HAP-1 (cell line): ENCODE measurements around the gene RPN1.
A peak's percentile ranks its signal among the peaks of the same experiment; 100 is the strongest.
"Not testable (repeated sequence)": the region's sequence is repeated elsewhere in the genome, so short reads cannot be mapped to it uniquely, and the experiment has no call there.

Experiments
- DNase-seq, 2 experiments: peaks; one replicate each; pipeline ENCODE4 v3.0.0-alpha.2; 2016 to 2020; ENCODE audit warnings: low spot score in 2 of 2
- H3K27me3 ChIP-seq: fragments of 250-450 bp; sonication (Bioruptor Pico); 2 replicates; pipeline ENCODE4 v1.5.1; 2020; ENCODE audit warnings: low read depth, mild to moderate bottlenecking, moderate library complexity
- H3K36me3 ChIP-seq: fragments of 250-450 bp; sonication (Bioruptor Pico); replicated peaks from 2 replicates; pipeline ENCODE4 v1.5.1; 2020; ENCODE audit warnings: mild to moderate bottlenecking
- H3K4me1 ChIP-seq: fragments of 250-450 bp; sonication (Bioruptor Pico); 2 replicates; pipeline ENCODE4 v1.5.1; 2020; ENCODE audit warnings: mild to moderate bottlenecking
- H3K4me3 ChIP-seq: fragments of 250-450 bp; sonication (Bioruptor Pico); 2 replicates; pipeline ENCODE4 v1.5.1; 2020; ENCODE audit warnings: mild to moderate bottlenecking, moderate library complexity
- H3K9me3 ChIP-seq: fragments of 250-450 bp; sonication (Bioruptor Pico); 2 replicates; pipeline ENCODE4 v1.5.1; 2020; ENCODE audit warnings: mild to moderate bottlenecking, moderate library complexity
- in situ Hi-C: fragments of 300-500 bp; cut with MboI; formaldehyde crosslinking; loops from 3 replicates; pipeline ENCODE4 v1.14.3; 2020; ENCODE audit warnings: low sequenced_read_pairs, inconsistent platforms, mixed read lengths

The RPN1 gene

DNA sequence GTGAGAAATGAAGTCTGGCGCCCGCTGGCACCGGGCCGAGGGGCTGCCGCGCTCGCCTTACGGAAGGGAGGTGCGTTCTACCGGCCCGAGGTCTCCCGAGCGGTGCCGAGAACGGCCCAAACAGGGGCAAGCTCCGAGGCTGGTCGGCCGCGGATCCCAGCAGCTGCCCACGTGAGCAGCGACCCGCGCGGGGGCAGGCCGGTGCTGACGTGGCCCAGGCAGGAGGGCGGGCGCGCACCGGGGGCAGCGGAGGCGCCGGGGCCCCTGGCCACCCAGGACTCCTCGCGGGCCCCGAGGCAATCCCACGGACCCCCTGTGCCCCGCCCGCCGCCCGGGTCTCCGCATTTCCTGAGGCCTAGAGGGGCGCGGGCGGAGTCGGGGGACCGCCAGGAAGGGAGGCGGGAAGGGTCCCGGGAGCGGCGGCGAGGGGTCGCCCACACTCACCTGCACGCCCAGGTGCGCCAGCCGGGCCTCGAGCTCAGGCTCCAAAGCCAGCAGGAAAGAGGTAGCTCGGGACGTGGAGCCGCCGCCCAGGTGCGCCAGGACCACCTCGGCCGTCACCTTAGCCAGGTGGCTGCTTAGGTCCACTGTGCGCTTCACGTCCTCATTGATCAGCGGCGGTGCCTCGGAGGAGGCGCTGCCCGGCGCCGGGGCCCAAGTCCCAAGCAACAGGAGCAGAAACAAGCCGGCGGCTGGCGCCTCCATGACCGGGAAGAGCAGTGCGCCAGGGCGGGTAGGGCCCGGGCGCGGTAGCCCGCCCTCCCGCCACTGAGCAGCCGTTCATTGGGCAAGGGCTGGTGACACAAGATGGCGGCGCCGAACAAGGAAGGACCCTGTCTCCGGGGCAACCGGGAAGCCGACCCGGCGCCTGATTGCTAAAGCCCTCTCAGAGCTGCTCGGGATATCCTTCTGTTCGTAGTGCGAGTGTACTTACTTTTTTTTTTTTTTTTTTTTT lies at the start of gene RPN1:
Gene RPN1 (minus strand): TSS at position 723 of the 955 bp plus-strand sequence. CDS start 18 bp downstream, at position 705.
- Histone ChIP-seq H3K36me3 (peaks cover 3% of the 10 kb centered on the region; the same call in 1 of the 2 replicates), H3K4me3 (peak within 1 kb of the TSS; percentile 98), H3K9me3 (peaks cover 4% of the 10 kb centered on the region; the same call in 1 of the 2 replicates), H3K27me3 (no peaks in the 10 kb centered on the region), H3K4me1 (0 out of 2 replicates have a peak, but pooled peaks cover 3% of the 10 kb centered on the region)
- in situ Hi-C loops, result no loop called here
- peak; percentile 90 to 96 for DNase-seq

DNA sequence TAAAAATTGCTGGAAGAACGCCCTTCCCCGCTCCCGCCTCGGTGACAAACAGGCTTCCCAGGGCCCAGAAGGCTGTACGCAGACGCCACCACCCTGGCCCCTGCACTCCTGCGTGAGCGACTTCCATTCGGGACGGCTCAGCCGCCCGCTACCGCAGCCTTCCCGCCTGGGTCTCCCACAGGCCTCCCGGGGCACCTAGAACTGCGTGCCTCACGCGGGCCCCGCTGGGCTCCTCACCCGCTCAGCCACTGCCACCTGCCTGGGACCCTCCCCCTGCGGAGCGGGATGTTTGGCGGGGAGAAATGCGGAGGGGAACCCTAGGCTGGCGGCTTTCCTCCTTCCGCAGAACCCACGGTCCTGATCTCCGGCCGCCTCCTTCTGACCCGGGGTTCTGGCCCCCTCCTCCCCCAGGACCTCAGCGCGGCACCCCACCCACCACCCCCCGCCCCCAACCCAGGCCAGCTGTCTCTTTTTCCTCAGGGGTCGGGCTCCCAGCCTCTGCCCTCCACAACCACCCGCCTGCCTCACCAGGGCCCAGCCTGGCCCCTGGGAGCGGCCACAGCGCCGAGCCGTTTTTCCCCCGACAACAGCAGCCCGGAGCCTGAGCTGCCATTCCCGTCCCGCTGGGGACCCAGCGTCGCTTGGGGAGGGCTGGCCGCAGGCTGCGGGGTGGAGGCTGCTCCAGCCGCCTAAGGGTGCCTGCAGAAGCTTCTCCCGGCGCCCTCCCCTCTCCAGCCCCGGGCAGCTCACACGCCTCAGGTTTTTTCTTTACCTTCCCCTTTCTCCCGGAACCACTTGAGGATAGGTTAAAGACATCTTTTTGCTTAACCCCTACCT lies 47.8 kb upstream of the RPN1 start:
- DNase-seq, result peak; percentile 25 to 63
- no peaks in the 10 kb centered on the region for H3K27me3 ChIP-seq
- H3K4me1 ChIP-seq, result peaks cover 13% of the 10 kb centered on the region
- in situ Hi-C loops, result no loop called here
- no peaks in the 10 kb centered on the region for H3K9me3 ChIP-seq
- peak overlapping the region; percentile 28 for H3K4me3 ChIP-seq
- H3K36me3 ChIP-seq, result no peaks in the 10 kb centered on the region

DNA sequence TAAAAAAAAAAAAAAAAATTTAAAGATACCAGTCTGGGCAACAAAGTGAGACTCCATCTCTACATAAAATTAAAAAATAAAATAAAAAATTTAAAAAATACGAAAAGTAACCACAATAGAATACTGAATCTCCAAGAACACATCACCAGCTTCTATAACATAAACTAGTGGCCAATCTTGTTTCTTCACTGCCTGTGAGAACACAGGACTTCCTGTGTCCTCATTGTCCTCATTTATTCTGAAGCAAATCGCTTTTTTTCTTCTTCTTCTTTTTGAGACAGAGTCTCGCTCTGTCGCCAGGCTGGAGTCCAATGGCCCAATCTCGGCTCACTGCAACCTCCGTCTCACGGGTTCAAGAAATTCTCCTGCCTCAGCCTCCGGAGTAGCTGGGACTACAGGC lies 46.7 kb upstream of the RPN1 start:
- peaks cover 13% of the 10 kb centered on the region for H3K4me1 ChIP-seq
- no peaks in the 10 kb centered on the region for H3K9me3 ChIP-seq
- H3K4me3 ChIP-seq, result no peak overlapping the region
- DNase-seq, result no peak
- in situ Hi-C loops, result no loop called here
- H3K36me3 ChIP-seq, result no peaks in the 10 kb centered on the region
- no peaks in the 10 kb centered on the region for H3K27me3 ChIP-seq

DNA sequence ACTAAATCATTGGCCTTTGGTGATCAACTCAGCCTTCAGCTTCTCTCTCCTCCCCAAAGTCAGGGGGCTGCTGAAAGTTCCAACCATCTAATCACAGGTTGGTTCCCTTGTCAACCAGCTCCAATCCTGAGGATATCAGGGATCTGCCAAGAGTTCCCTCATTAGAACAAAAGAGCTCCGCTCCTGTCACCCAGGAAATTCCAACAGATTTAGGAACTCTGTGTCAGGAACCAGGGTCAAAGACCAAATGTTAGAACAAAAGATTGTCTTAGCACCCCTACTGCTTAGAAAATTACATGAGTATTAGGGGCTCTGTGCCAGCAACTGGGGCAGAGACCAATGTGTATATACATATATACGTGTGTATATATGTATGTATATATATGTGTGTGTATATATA lies 43.1 kb upstream of the RPN1 start:
- in situ Hi-C loops, result no loop called here
- Histone ChIP-seq H3K9me3 (no peaks in the 10 kb centered on the region), H3K4me3 (no peak overlapping the region), H3K36me3 (no peaks in the 10 kb centered on the region), H3K27me3 (no peaks in the 10 kb centered on the region), H3K4me1 (peaks cover under 1% of the 10 kb centered on the region)
- no peak for DNase-seq

DNA sequence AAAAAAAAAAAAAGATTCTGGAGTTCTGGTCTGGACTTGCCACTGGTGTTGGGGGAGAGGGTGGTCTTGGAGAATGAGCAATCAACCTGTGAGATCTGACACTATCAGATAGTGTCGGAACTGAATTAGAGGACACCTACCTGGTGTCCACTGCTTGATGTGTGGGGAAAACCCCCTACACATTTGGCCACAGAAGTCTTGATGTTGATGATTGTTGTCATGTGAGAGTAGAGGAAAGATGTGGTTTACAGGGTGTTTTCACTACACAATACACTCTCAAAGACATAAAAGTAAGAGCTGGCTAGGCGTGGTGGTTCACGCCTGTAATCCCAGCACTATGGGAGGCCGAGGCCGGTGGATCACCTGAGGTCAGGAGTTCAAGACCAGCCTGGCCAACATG lies 38.4 kb upstream of the RPN1 start:
- H3K27me3 ChIP-seq, result no peaks in the 10 kb centered on the region
- no peak for DNase-seq
- in situ Hi-C loops, result no loop called here
- no peaks in the 10 kb centered on the region for H3K4me1 ChIP-seq
- no peaks in the 10 kb centered on the region for H3K9me3 ChIP-seq
- no peak overlapping the region for H3K4me3 ChIP-seq
- H3K36me3 ChIP-seq, result no peaks in the 10 kb centered on the region

DNA sequence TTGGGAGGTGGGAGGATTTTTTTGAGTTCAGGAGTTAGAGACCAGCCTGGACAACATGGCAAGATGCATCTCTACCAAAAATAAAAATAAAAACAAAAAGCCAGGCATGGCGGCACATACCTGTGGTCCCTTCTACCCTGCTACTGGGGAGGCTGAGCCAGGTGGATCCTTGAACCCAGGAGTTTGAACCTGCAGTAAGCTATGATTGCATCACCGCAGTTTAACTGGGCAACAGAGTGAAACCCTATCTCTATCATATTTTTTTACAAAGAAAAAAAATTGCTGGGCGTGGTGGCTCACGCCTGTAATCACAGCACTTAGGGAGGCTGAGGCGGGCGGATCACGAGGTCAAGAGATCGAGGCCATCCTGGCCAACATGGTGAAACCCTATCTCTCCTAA lies 35.8 kb upstream of the RPN1 start:
- H3K4me1 ChIP-seq, result peaks cover 4% of the 10 kb centered on the region; the same call in 1 of the 2 replicates
- H3K27me3 ChIP-seq, result no peaks in the 10 kb centered on the region
- no peak overlapping the region for H3K4me3 ChIP-seq
- H3K9me3 ChIP-seq, result no peaks in the 10 kb centered on the region
- in situ Hi-C loops, result no loop called here
- H3K36me3 ChIP-seq, result no peaks in the 10 kb centered on the region
- DNase-seq, result no peak

DNA sequence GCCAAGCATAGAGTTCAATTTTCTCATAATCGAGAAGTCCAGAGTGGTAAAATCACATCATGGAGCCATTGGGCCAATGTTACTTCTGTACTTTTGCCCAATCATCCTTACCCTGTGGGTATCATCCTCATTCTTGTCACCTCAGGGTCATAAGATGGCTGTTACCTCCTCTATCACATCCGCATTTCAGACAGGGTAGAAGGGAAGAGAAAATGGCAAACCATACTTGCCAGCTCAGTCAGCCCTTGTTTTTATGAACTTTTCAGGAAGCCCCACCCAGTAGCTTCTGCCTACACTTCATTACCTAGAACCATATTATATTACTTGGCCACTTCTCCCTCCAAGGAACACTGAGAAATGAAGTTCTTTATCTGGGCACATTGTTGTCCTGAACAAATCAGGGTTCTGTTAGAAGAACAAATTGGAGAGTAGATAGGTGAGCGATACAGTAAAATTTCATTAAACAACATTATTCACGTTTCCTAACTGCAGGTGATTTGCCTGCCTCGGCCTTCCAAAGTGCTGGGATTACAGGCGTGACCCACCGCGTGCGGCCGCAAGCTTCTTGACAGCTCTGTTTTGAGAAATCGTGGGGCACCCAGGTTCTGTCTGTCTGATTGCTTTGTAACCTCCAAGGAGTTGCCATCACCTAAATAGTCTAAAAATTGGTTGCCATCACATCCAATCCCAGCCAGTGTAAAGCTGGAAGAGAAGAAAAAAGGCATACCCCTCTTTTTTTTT lies 34.5 kb upstream of the RPN1 start:
- in situ Hi-C loops, result no loop called here
- no peak overlapping the region for H3K4me3 ChIP-seq
- no peaks in the 10 kb centered on the region for H3K9me3 ChIP-seq
- H3K36me3 ChIP-seq, result no peaks in the 10 kb centered on the region
- no peak for DNase-seq
- peaks cover 8% of the 10 kb centered on the region; the same call in 1 of the 2 replicates for H3K4me1 ChIP-seq
- H3K27me3 ChIP-seq, result no peaks in the 10 kb centered on the region

DNA sequence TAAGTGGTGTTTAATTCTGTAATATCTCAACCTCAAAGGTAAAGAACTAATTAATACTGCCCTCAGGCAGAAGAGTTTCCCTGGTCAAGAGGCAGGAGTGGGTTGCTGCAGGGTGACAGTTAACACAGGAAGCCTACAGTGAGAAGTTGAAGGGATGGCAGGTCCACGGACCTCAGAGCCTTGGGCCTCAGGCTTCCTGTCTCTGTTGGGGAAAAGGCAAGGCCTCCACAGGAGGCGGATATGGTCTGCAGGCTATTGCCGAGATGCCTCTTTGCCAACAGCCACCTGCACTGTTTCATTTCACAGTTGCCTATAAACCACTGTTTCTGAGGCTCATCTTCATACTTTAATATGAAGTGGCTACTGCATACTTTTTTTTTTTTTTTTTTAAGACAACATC lies 33.3 kb upstream of the RPN1 start:
- Histone ChIP-seq H3K4me3 (no peak overlapping the region), H3K4me1 (peaks cover 11% of the 10 kb centered on the region), H3K27me3 (no peaks in the 10 kb centered on the region), H3K36me3 (no peaks in the 10 kb centered on the region), H3K9me3 (no peaks in the 10 kb centered on the region)
- in situ Hi-C loops, result no loop called here
- no peak for DNase-seq

DNA sequence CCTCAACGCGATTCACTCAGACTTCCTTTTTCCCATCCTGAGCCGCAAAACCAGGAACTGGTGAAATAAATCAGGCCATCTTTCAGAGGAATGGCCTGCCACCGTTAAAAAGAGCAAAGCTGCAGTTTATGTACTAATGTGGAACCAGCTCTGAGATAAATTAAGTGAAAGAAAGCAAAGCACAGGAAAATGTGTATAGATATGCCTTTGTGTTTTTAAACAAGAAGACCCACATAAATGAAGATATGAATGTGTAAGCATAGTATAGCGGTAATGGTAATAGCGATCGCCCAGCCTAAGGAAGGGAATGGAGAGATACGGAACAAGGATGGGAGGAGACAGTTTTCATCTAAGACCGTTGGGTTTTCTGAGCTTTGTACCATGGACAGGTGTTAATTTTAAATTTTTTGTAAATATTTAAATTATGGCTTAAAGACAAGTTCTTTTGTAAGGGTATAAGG lies 30.8 kb upstream of the RPN1 start:
- no peaks in the 10 kb centered on the region for H3K27me3 ChIP-seq
- H3K4me3 ChIP-seq, result peak overlapping the region; percentile 52
- H3K9me3 ChIP-seq, result no peaks in the 10 kb centered on the region
- in situ Hi-C loops, result no loop called here
- H3K36me3 ChIP-seq, result no peaks in the 10 kb centered on the region
- DNase-seq, result no peak
- H3K4me1 ChIP-seq, result peaks cover 29% of the 10 kb centered on the region

DNA sequence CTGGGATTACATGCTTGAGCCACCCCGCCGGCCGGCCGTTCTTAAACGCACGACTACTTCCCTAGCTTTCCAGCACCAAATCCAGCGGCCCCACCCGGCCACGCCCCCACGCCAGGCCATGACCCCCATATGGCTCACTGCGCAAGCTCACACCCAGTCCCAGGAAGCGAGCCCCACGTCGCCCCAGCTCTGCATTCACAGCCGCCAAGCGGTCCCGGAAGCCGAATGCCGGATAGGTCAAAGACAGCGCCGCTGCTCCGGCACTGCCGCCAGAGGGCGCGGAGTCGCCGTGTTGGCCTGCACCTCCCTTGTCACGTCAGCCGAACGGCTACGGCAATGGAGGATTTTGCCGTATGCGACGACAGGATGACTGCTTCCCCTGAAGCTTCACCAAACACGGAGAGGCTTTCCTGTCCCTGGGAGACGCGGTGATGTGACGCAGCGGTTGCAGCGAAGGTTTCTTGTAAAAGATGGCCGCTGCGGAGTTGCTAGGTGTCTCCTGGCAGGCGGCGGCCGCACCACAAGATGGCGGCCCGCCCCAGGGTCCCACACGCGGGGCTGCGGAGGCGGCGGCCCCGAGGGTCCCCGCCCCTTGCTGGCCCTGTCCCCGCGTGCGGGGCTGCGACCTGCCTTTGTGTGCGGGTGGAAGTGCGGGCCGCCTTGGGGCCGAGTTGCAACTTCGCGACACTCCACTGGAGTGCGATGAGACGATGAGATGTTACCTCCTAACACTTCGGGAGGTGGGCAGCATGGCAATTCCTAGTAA lies 30.2 kb upstream of the RPN1 start:
- Histone ChIP-seq H3K27me3 (no peaks in the 10 kb centered on the region), H3K9me3 (no peaks in the 10 kb centered on the region), H3K36me3 (no peaks in the 10 kb centered on the region), H3K4me1 (peaks cover 35% of the 10 kb centered on the region), H3K4me3 (peak overlapping the region; percentile 52)
- peak; percentile 96 to 100 for DNase-seq
- in situ Hi-C loops, result no loop called here

DNA sequence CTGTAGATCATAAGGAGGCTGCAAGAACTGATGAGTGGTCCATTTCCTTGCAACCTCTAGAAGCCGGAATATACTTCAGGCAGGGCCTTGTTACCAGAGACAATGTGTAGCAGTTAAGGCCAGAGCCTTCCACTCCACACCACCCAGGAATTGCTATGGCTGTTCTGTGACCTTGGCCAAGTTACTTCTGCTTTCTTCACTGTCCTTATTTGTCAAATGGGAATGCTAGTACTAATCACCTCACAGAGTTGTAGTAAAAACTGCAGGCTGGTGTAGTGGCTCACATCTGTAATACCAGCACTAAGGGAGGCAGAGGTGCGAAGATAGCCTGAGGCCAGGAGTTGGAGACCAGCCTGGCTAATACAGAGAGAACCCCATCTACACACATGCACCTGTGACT lies 28.7 kb upstream of the RPN1 start:
- Histone ChIP-seq H3K9me3 (no peaks in the 10 kb centered on the region), H3K36me3 (no peaks in the 10 kb centered on the region), H3K27me3 (no peaks in the 10 kb centered on the region), H3K4me1 (peaks cover 42% of the 10 kb centered on the region), H3K4me3 (no peak overlapping the region)
- in situ Hi-C loops, result no loop called here
- DNase-seq, result peak in 1 of 2 experiments; percentile 18

DNA sequence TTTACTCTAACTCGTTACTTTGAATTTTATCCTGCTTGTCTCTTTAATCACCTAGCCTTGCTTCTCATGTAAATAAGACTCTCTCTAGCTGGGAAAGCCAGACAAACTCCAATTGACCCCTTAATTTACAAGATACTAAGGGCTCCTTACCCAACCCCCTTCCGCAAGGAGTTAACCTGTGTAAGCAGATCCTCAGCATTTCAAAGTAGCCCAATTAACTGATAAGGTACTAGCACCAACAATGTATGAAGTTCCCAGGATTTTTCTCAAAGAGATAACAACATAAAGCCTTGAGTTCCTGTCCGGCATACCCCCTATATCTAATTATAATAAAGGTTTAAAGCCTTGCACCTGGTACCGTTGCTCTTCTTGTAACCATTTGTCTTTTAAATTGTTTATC lies 25.2 kb upstream of the RPN1 start:
- H3K4me3 ChIP-seq, H3K27me3 ChIP-seq, in situ Hi-C loops, H3K36me3 ChIP-seq, H3K9me3 ChIP-seq: not testable (repeated sequence)
- peaks cover 34% of the 10 kb centered on the region for H3K4me1 ChIP-seq
- peak in 1 of 2 experiments; percentile 18 for DNase-seq
